ENCODE measurements around the gene ATP8B3.

ATP8B3 gene

DNA sequence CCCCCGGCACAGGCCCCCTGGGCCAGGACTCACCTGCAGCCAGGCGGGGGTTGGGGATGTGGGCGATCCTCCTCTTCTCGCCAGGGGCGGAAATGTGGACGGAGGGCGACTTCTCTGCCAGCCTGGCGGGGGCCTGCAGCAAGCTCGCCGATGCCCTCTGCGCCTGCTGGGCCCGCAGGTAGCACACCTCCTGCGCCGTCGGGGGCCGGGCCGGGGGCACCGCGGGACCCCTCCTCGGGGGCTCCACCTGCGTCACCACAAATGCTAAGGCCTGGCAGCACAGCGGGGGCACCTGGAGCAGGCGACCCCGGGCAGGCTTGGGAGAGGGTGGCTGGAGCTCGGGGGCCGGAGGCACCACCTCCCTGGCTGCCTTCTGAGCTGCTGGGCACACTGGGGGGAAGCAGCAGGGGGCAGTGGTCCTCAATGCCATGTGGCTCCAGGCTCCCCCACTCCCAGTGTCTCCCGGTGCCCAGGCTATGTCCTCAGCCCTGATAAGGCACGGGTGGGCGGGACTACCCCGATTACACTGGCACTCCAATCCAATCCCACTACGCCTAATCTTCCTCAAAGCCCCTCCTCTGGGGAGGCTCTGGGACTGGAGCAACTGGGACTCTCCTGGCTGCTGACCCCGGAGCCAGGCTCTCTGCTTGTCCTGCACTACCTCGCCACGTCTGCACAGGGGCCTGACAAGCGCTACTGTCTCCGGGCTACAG, 11.6 kb upstream of the ATP8B3 start:
- Histone ChIP-seq H3K9me2 (replicated peaks; ENCODE audit: insufficient read depth, low read length) (no peaks in the 10 kb centered on the region), H3K27me3 (ENCODE audit: low read length) (no peaks in the 10 kb centered on the region), H3K27ac (ENCODE audit: low read depth, low read length) (no peak overlapping the region), H3K4me2 (ENCODE audit: low read depth, low read length, poor library complexity, severe bottlenecking) (no peak overlapping the region), H3K9ac (ENCODE audit: low read length) (no peak overlapping the region), H2AFZ (ENCODE audit: low read depth, low read length, severe bottlenecking) (no peak overlapping the region), H3F3A (ENCODE audit: insufficient read depth) (no peaks in the 10 kb centered on the region), H3K4me3 (ENCODE audit: insufficient read depth, low read length, poor library complexity, severe bottlenecking) (no peak overlapping the region), H3K9me3 (ENCODE audit: insufficient read depth, low read length) (no peaks in the 10 kb centered on the region), H3K36me3 (ENCODE audit: low read length) (0 out of 2 replicates have a peak, but pooled peaks cover 4% of the 10 kb centered on the region), H3K79me2 (ENCODE audit: insufficient read depth, low read length) (no peaks in the 10 kb centered on the region), H4K20me1 (ENCODE audit: low read depth, low read length) (no peaks in the 10 kb centered on the region)
- TF ChIP-seq, protein P1, sequence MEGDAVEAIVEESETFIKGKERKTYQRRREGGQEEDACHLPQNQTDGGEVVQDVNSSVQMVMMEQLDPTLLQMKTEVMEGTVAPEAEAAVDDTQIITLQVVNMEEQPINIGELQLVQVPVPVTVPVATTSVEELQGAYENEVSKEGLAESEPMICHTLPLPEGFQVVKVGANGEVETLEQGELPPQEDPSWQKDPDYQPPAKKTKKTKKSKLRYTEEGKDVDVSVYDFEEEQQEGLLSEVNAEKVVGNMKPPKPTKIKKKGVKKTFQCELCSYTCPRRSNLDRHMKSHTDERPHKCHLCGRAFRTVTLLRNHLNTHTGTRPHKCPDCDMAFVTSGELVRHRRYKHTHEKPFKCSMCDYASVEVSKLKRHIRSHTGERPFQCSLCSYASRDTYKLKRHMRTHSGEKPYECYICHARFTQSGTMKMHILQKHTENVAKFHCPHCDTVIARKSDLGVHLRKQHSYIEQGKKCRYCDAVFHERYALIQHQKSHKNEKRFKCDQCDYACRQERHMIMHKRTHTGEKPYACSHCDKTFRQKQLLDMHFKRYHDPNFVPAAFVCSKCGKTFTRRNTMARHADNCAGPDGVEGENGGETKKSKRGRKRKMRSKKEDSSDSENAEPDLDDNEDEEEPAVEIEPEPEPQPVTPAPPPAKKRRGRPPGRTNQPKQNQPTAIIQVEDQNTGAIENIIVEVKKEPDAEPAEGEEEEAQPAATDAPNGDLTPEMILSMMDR (IDR thresholded peaks at IDR 0.05; ENCODE audit: insufficient read depth, low read length, poor library complexity, severe bottlenecking), result no peak
- no peak for TF ChIP-seq EZH2phosphoT487 (conservative IDR thresholded peaks at IDR 0.05; ENCODE audit: low read length)

DNA sequence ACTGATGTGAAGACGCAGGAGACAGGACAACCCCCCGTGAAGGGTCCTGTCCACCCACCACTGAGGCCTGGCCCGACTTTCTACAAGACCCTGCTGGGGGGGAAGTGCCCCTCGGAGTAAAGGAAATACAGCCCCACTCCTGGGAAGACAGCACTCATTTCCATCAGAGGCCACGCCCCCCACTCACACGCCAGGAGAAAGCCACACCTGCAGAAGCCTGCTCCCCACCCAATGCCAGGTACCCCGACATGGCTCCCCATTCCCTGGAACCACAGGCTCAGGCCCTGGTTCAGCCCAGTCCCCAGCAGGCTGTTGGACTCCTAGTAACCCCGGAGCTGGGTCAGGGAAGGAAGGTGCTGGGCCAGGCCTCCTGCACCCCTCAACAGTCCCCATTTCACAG, 10.9 kb upstream of the ATP8B3 start:
- Histone ChIP-seq H3K27me3 (ENCODE audit: low read length) (no peaks in the 10 kb centered on the region), H2AFZ (ENCODE audit: low read depth, low read length, severe bottlenecking) (no peak overlapping the region), H3K36me3 (ENCODE audit: low read length) (0 out of 2 replicates have a peak, but pooled peaks cover 4% of the 10 kb centered on the region), H3F3A (ENCODE audit: insufficient read depth) (no peaks in the 10 kb centered on the region), H4K20me1 (ENCODE audit: low read depth, low read length) (no peaks in the 10 kb centered on the region), H3K27ac (ENCODE audit: low read depth, low read length) (no peak overlapping the region), H3K4me2 (ENCODE audit: low read depth, low read length, poor library complexity, severe bottlenecking) (no peak overlapping the region), H3K9me2 (replicated peaks; ENCODE audit: insufficient read depth, low read length) (no peaks in the 10 kb centered on the region), H3K4me3 (ENCODE audit: insufficient read depth, low read length, poor library complexity, severe bottlenecking) (no peak overlapping the region), H3K9me3 (ENCODE audit: insufficient read depth, low read length) (no peaks in the 10 kb centered on the region), H3K79me2 (ENCODE audit: insufficient read depth, low read length) (no peaks in the 10 kb centered on the region), H3K9ac (ENCODE audit: low read length) (no peak overlapping the region)
- TF ChIP-seq EZH2phosphoT487 (conservative IDR thresholded peaks at IDR 0.05; ENCODE audit: low read length), result no peak
- TF ChIP-seq, protein P1 (IDR thresholded peaks at IDR 0.05; ENCODE audit: insufficient read depth, low read length, poor library complexity, severe bottlenecking), result no peak

DNA sequence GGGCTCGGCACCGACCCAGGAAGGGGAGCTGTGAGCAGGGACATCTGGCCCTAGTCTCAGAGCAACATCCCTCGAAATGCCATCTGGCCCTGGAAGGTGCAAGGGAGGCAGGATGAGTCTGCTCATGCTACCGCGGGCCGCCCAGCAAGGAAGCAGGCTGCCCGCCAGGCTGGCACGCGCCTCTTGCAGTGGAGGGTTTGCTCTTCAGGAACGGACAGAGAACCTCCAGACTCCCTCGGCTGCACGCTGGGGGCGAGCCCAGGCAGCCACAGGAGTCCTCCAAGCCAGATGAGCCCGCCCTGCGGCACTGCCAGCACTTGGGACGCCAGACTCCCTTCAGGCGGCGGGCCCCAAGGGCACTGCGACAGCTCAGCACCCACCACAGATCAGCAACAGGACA, 10.1 kb upstream of the ATP8B3 start:
- Histone ChIP-seq H4K20me1 (ENCODE audit: low read depth, low read length) (no peaks in the 10 kb centered on the region), H3K4me2 (ENCODE audit: low read depth, low read length, poor library complexity, severe bottlenecking) (no peak overlapping the region), H3K4me3 (ENCODE audit: insufficient read depth, low read length, poor library complexity, severe bottlenecking) (no peak overlapping the region), H2AFZ (ENCODE audit: low read depth, low read length, severe bottlenecking) (no peak overlapping the region), H3K9me3 (ENCODE audit: insufficient read depth, low read length) (no peaks in the 10 kb centered on the region), H3F3A (ENCODE audit: insufficient read depth) (no peaks in the 10 kb centered on the region), H3K9ac (ENCODE audit: low read length) (no peak overlapping the region), H3K27ac (ENCODE audit: low read depth, low read length) (no peak overlapping the region), H3K36me3 (ENCODE audit: low read length) (0 out of 2 replicates have a peak, but pooled peaks cover 4% of the 10 kb centered on the region), H3K9me2 (replicated peaks; ENCODE audit: insufficient read depth, low read length) (no peaks in the 10 kb centered on the region), H3K27me3 (ENCODE audit: low read length) (no peaks in the 10 kb centered on the region), H3K79me2 (ENCODE audit: insufficient read depth, low read length) (no peaks in the 10 kb centered on the region)
- TF ChIP-seq, protein P1 (IDR thresholded peaks at IDR 0.05; ENCODE audit: insufficient read depth, low read length, poor library complexity, severe bottlenecking), result no peak
- no peak for TF ChIP-seq EZH2phosphoT487 (conservative IDR thresholded peaks at IDR 0.05; ENCODE audit: low read length)

All from SU-DHL-6 (cell line).